ENCODE measurements around the gene SLC9A8. TPM values are rescaled to one million over a fixed set of nuclear protein-coding genes. Genes with fewer than 3 reads are reported as not detected.
"Not testable (repeated sequence)": the region's sequence is repeated elsewhere in the genome, so short reads cannot be mapped to it uniquely, and the experiment has no call there.

Gene SLC9A8
- total RNA-seq, 1 experiment from 2014 or later, result 6.7 TPM

DNA sequence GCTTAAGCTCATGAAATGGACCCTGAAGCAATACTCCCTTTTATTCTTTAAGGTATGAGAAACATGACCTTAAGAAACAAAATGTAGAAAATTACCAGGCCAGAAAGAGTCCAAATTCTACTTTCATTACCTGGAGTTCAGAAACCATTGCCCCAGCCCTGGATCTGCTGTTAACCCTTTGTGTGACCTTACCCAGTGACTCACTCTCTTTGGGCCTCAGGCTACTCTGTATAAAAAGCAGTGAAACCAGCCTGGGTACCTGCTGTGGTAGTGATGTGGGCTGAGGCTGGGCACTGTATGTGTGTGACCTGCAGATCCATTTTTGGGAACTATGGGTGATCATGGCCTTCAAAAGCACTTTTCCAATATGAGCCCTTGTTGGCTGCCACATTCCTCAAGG lies 47.2 kb downstream of the SLC9A8 start:
- H3K4me1 ChIP-seq (ENCODE audit: control insufficient read depth in 1 of 2, insufficient read depth in 2 of 2, low read length in 2 of 2), result peaks cover 7 to 11% of the 10 kb centered on the region in 2 experiments; a peak in 3 of 4 replicates
- peak; percentile 80 for ATAC-seq
- H3K36me3 ChIP-seq (ENCODE audit: control insufficient read depth in 1 of 2, insufficient read depth in 2 of 2, low read length in 2 of 2), result no peaks in the 10 kb centered on the region; a peak in 2 of 4 replicates
- no peaks in the 10 kb centered on the region for H3K9me2 ChIP-seq (ENCODE audit: insufficient read depth)
- no peaks in the 10 kb centered on the region for H3K27me3 ChIP-seq (ENCODE audit: insufficient read depth, low read length)
- H3K27ac ChIP-seq (ENCODE audit: low read depth, low read length), result no peak overlapping the region
- no peak for DNase-seq (ENCODE audit: low read depth, low spot score)
- peak overlapping the region; percentile 10 for H3K4me2 ChIP-seq (ENCODE audit: low read length)
- no peak overlapping the region for H3K9ac ChIP-seq (ENCODE audit: low read length)
- intact Hi-C loops (cut with micrococcal nuclease), result no loop called here
- ChIA-PET CTCF (interaction anchor here (1.5 kb wide), 1 partner anchor 29 kb away, joined by 4 read pairs; no protein-coding TSS in a partner anchor), RAD21 (ENCODE audit: low non-redundant PET in 1 of 2, low total read pairs in 2 of 2, uncharacterized antibody in 2 of 2, unreplicated experiment in 2 of 2) (no interaction called here), POLR2A (no interaction called here)
- H2AFZ ChIP-seq (ENCODE audit: low read depth, low read length, poor library complexity, severe bottlenecking), result no peak overlapping the region
- TF ChIP-seq ZFX (IDR thresholded peaks at IDR 0.05) (no peak), ELF1 (IDR thresholded peaks at IDR 0.05; ENCODE audit: borderline replicate concordance, low read depth) (no peak), SP1 (IDR thresholded peaks at IDR 0.05; ENCODE audit: low read depth) (no peak), EZH2 (IDR thresholded peaks at IDR 0.05) (no peak), FOSL1 (IDR thresholded peaks at IDR 0.05; ENCODE audit: low read depth) (0 out of 2 replicates have a peak, but pooled peaks have one; percentile 29), ZNF274 (IDR thresholded peaks at IDR 0.05; ENCODE audit: low read depth, low read length) (no peak), JUND (IDR thresholded peaks at IDR 0.05) (peak; percentile 19; the same call in 1 of the 2 replicates), SIN3A (IDR thresholded peaks at IDR 0.05; ENCODE audit: low read depth) (no peak), EGR1 (IDR thresholded peaks at IDR 0.05; ENCODE audit: low read depth) (no peak), POLR2AphosphoS5 (IDR thresholded peaks at IDR 0.05; ENCODE audit: low read depth, low read length) (no peak), CEBPB (IDR thresholded peaks at IDR 0.05; ENCODE audit: low read depth) (no peak), ZBTB33 (IDR thresholded peaks at IDR 0.05; ENCODE audit: extremely low read depth, insufficient replicate concordance, low read length) (no peak)
- TF ChIP-seq, protein P1, sequence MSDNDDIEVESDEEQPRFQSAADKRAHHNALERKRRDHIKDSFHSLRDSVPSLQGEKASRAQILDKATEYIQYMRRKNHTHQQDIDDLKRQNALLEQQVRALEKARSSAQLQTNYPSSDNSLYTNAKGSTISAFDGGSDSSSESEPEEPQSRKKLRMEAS (IDR thresholded peaks at IDR 0.05), result no peak
- H3K79me2 ChIP-seq (ENCODE audit: insufficient read depth, low read length), result no peaks in the 10 kb centered on the region
- no peaks in the 10 kb centered on the region for H3K9me3 ChIP-seq (ENCODE audit: control insufficient read depth in 1 of 2, insufficient read depth in 1 of 2, low read depth in 1 of 2, low read length in 2 of 2)
- no TSS peak for BruUV-seq (replicated peaks)
- no peaks in the 10 kb centered on the region for H4K20me1 ChIP-seq (ENCODE audit: insufficient read depth)
- H3K4me3 ChIP-seq (replicated peaks in 1 of 2; ENCODE audit: low read depth in 1 of 2, low read length in 2 of 2), result no peak overlapping the region

DNA sequence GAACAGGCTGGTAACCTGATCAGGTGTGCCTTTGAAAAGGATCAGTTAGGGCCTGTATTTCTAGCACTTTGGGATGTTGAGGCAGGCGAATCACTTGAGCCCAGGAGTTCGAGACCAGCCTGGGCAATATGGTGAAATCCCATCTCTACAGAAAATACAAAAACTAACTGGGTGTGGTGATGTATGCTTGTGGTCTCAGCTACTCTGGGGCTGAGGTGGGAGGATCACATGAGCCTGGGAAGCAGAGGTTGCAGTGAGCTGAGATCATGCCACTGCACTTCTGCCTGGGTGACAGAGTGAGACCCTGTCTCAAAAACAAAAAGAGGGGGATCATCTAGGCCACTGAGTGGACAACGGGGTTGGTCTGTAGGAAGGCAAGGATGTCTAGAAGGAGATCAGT lies 48.6 kb downstream of the SLC9A8 start:
- POLR2A ChIA-PET; DNase-seq (ENCODE audit: low read depth, low spot score): not testable (repeated sequence)

More for the DNA sequence above, 48.6 kb downstream of the SLC9A8 start:
- H3K36me3 ChIP-seq (ENCODE audit: control insufficient read depth in 1 of 2, insufficient read depth in 2 of 2, low read length in 2 of 2); H3K9me2 ChIP-seq (ENCODE audit: insufficient read depth); H3K9ac ChIP-seq (ENCODE audit: low read length); CTCF ChIA-PET; BruUV-seq (replicated peaks); H3K27me3 ChIP-seq (ENCODE audit: insufficient read depth, low read length); H3K27ac ChIP-seq (ENCODE audit: low read depth, low read length); H2AFZ ChIP-seq (ENCODE audit: low read depth, low read length, poor library complexity, severe bottlenecking); intact Hi-C loops (cut with micrococcal nuclease); H3K4me2 ChIP-seq (ENCODE audit: low read length); RAD21 ChIA-PET (ENCODE audit: low non-redundant PET in 1 of 2, low total read pairs in 2 of 2, uncharacterized antibody in 2 of 2, unreplicated experiment in 2 of 2); H3K79me2 ChIP-seq (ENCODE audit: insufficient read depth, low read length); H3K9me3 ChIP-seq (ENCODE audit: control insufficient read depth in 1 of 2, insufficient read depth in 1 of 2, low read depth in 1 of 2, low read length in 2 of 2); H4K20me1 ChIP-seq (ENCODE audit: insufficient read depth); H3K4me3 ChIP-seq (replicated peaks in 1 of 2; ENCODE audit: low read depth in 1 of 2, low read length in 2 of 2); ATAC-seq: not testable (repeated sequence)
- H3K4me1 ChIP-seq (ENCODE audit: control insufficient read depth in 1 of 2, insufficient read depth in 2 of 2, low read length in 2 of 2), result peaks cover 7 to 11% of the 10 kb centered on the region in 2 experiments; a peak in 3 of 4 replicates
